Activated CD4-positive, alpha-beta T cell treated with anti-CD3 and anti-CD28 coated beads, Interleukin-2, amount 50 U/mL, for 24 hours (primary cell): ENCODE data around the gene DNAH3.
"Not testable (repeated sequence)": the region's sequence is repeated elsewhere in the genome, so short reads cannot be mapped to it uniquely, and the experiment has no call there.

Experiments used
- DNase-seq, 2 donors: peaks; one replicate each; pipeline ENCODE4 v3.0.0-alpha.2; 2020; ENCODE audit warnings: low read depth in 1 of 2, low spot score in 1 of 2

The DNAH3 gene, protein sequence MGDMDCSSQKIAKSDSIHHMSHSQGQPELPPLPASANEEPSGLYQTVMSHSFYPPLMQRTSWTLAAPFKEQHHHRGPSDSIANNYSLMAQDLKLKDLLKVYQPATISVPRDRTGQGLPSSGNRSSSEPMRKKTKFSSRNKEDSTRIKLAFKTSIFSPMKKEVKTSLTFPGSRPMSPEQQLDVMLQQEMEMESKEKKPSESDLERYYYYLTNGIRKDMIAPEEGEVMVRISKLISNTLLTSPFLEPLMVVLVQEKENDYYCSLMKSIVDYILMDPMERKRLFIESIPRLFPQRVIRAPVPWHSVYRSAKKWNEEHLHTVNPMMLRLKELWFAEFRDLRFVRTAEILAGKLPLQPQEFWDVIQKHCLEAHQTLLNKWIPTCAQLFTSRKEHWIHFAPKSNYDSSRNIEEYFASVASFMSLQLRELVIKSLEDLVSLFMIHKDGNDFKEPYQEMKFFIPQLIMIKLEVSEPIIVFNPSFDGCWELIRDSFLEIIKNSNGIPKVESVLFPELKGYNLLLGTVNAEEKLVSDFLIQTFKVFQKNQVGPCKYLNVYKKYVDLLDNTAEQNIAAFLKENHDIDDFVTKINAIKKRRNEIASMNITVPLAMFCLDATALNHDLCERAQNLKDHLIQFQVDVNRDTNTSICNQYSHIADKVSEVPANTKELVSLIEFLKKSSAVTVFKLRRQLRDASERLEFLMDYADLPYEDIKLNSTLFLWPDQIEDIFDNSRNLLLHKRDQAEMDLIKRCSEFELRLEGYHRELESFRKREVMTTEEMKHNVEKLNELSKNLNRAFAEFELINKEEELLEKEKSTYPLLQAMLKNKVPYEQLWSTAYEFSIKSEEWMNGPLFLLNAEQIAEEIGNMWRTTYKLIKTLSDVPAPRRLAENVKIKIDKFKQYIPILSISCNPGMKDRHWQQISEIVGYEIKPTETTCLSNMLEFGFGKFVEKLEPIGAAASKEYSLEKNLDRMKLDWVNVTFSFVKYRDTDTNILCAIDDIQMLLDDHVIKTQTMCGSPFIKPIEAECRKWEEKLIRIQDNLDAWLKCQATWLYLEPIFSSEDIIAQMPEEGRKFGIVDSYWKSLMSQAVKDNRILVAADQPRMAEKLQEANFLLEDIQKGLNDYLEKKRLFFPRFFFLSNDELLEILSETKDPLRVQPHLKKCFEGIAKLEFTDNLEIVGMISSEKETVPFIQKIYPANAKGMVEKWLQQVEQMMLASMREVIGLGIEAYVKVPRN (N-terminal part only)

GRCh38 chr16:21150375-21151001 is at the start of gene DNAH3:
DNAH3 (minus strand) TSS chr16:21150846; CDS start chr16:21150319, 527 bp downstream.
- no peak for DNase-seq

- DNase-seq = no peak
These were observed 49.1 kb upstream of the DNAH3 start for GRCh38 chr16:21199607-21200218.

GRCh38 chr16:21197621-21198020 is 47.0 kb upstream of the DNAH3 start:
- DNase-seq = no peak

DNA sequence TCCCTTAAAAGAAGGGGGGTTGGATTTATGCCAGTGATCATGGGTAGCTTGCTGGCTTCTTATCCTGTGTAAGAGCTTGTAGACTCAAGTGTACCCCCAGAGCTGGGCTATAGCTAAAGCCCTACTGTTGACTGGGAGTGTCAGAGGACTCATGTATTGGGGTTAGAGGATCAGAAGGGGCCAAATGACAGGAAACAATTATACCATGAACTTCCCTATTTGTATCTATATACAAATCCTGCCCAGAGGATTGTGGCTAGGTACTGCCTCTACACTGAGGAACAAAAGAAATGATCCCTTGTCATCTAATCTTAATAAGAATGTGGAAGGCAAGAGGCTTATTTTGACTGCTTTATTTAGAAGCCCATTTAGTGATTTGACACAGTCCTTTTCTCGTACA is 46.5 kb upstream of the DNAH3 start:
- DNase-seq = no peak

DNA sequence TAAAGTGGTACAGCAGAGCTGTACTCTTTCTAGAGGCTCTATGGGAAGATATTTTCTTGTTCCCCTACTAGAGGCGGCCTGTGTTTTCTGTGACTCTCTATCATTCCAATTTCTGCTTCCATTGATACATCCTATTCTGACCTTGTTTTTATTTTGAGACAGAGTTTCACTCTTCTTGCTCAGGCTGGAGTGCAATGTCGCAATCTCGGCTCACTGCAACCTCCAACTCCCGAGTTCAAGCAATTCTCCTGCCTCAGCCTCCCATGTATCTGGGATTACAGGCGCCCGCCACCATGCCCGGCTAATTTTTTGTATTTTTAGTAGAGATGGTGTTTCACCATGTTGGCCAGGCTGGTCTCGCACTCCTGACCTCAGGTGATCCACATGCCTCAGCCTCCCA is 44.7 kb upstream of the DNAH3 start:
- DNase-seq = not testable (repeated sequence)

GRCh38 chr16:21194771-21195301 is 44.2 kb upstream of the DNAH3 start:
- DNase-seq = no peak

DNA sequence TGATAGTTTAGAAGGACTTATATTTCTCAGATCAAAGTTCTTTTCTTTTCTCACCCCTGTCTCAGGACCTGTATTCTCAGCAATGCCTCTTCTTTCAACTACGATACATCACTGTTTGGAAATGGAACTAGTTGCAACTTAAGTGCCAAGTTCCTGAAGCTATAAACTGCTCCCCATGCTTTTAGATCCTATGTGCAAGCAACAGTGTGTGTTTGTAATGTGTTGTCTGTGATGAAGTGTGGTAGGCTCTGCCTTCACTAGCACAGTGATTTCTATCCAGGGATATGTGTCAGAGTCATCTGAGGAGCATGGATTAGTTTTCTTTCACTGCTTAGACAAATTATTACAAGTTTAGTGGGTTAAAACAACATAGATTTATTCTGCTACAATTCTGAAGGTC is 42.3 kb upstream of the DNAH3 start:
- no peak for DNase-seq

DNA sequence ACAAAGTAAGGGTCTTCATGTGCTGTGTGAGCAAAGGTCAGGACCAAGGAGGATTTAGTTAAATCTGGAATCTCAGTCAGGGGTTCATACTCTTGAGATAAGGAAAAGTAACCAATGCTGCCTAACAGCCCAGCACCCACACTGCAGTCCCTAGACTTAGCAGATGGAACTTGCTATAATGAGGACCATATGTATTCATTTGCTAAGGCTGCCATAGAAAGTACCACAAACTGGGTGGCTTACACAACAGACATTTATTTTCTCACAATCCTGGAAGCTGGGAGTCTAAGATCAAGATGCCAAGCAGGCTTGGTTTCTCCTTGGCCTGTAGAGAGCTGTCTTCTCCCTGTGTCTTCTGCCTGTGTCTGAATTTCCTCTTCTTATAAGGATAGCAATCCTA is 40.0 kb upstream of the DNAH3 start:
- no peak for DNase-seq

- no peak for DNase-seq
These were observed 39.4 kb upstream of the DNAH3 start for GRCh38 chr16:21190013-21190412.

GRCh38 chr16:21189311-21189710 is 38.7 kb upstream of the DNAH3 start:
- DNase-seq = no peak

GRCh38 chr16:21186326-21186691 is 35.7 kb upstream of the DNAH3 start:
- DNase-seq = no peak

DNA sequence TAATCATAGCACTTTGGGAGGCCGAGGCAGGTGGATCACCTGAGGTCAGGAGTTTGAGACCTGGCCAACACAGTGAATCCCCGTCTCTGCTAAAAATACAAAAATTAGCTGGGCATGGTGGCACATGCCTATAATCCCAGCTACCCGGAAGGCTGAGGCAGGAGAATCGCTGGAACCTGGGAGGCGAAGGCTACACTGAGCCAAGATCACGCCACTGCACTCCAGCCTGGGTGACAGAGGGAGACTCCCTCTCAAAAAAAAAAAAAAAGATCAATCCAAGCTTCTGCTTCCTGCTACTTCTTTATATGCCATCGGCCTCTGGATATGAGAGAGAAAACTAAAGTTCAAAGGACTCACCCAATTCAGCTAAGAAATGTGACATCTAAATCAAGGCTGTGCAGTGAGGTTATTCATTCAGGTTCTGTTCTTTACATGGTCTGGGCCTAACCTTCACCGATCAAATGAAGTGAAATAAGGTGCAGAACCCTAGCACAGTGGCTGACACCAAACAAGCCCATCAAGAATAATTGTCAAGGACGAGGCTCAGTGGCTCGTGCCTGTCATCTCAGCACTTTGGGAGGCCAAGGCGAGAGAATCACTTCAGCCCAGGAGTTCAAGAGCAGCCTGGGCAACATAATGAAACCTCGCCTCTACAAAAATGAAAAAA is 35.1 kb upstream of the DNAH3 start:
- no peak for DNase-seq

GRCh38 chr16:21184834-21185233 is 34.2 kb upstream of the DNAH3 start:
- peak in 1 of 2 donors; percentile 24 for DNase-seq

GRCh38 chr16:21183995-21184394 is 33.3 kb upstream of the DNAH3 start:
- no peak for DNase-seq

DNA sequence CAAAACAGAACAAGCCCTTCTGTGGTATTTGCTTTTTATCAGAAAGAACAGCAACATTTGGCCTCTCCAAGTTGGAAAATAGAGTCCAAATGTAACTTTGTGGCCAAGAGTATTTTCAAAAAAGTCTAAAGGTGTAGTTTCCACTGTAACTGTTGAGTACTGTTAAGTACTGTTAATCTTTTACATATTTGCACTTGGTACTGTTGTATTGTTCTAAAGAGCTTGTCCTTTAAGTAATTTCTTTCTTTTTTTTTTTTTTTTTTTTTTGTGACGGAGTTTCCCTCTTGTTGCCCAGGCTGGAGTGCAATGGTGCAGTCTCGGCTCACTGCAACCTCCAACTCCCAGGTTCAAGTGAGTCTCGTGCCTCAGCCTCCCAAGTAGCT is 29.3 kb upstream of the DNAH3 start:
- no peak for DNase-seq

DNA sequence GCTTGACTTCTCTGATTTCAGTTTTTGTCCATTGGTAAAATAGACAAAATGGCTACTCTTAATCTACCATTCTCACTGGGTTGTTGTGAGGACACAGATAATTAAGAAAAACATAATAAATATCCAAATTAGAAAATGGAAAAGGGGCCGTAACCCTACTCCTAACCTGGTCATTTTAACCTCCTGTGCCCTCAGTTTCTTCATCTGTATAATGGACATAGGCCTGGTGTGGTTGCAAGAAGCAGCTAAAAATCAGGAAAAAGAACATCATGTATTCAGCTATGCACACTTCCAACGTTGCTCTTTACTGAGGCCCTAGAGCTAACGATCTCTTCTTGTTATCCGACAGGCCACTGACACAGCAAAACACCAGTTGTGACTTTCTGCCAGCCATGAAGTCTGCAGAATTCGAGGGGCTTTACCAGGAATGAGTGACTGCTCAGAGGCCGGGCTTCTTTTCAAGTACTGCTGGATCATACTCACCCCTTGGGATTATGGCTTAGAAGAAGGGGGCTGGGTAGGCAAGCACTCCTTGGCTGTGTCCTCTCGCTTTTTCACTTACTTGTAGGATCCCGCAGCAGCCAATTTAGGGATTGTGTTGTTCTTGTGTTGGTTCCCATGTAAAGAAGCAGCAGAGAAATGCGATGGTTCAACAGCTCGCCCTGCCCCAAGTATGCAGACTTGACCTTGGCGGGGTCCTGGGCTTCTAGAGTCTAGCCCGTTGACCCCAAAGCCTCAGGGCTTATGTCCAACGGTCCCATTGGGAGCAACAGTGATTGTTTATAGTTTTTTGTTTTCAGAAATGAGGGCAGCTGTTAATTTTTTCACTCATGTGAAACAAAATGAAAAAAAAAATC is 28.7 kb upstream of the DNAH3 start:
- no peak for DNase-seq

GRCh38 chr16:21175397-21175796 is 24.8 kb upstream of the DNAH3 start:
- DNase-seq = no peak

GRCh38 chr16:21172650-21173049 is 22.0 kb upstream of the DNAH3 start:
- no peak for DNase-seq

GRCh38 chr16:21170116-21170515 is 19.5 kb upstream of the DNAH3 start:
- not testable (repeated sequence) for DNase-seq
